ENCODE measurements around the gene CCDC154. TPM values are rescaled to one million over a fixed set of nuclear protein-coding genes. Genes with fewer than 3 reads are reported as not detected.

Gene CCDC154
- total and polyA plus RNA-seq, 2 donors (not counting 1 experiment from before 2014, with no cell fraction given) = 12.4 to 22.9 TPM

- no peaks in the 10 kb centered on the region for H3K36me3 ChIP-seq (replicated peaks in 1 of 2; ENCODE audit: control extremely low read depth in 1 of 2, control insufficient read depth in 1 of 2, extremely low read depth in 1 of 2, insufficient read depth in 2 of 2, low read length in 1 of 2)
- TF ChIP-seq EZH2 (IDR thresholded peaks at IDR 0.05; ENCODE audit: borderline replicate concordance, insufficient read depth, low read depth, low read length, poor library complexity, severe bottlenecking) = no peak
- no peak for TF ChIP-seq CTCF (IDR thresholded peaks at IDR 0.05)
- H3K4me3 ChIP-seq (ENCODE audit: control extremely low read depth in 1 of 5, extremely low read depth in 1 of 5, insufficient read depth in 1 of 5, low read depth in 2 of 5, low read length in 4 of 5) = peak overlapping the region in 2 of 5 experiments; percentile 43
- DNase-seq (no peak), ATAC-seq (ENCODE audit: low read depth) (no peak)
- H3K27ac Mint-ChIP-seq = peak overlapping the region; percentile 65
- H3K27ac ChIP-seq (ENCODE audit: low read length in 2 of 2) = no peak overlapping the region
- 77% methylated on average over 19 of the region's 20 CpGs for WGBS (ENCODE audit: insufficient coverage)
- no peaks in the 10 kb centered on the region for H3K9me3 ChIP-seq (ENCODE audit: control extremely low read depth in 1 of 3, control insufficient read depth in 2 of 3, insufficient read depth in 1 of 3, low read length in 2 of 3)
- H3K4me1 ChIP-seq (ENCODE audit: control insufficient read depth in 2 of 2, insufficient read depth in 2 of 2, low read length in 2 of 2) = peaks cover 19 to 42% of the 10 kb centered on the region in 2 donors
- H3K9ac ChIP-seq (ENCODE audit: low read length) = peak overlapping the region; percentile 29
- H3K27me3 ChIP-seq (replicated peaks in 1 of 4; ENCODE audit: control extremely low read depth in 1 of 4, control insufficient read depth in 3 of 4, insufficient read depth in 4 of 4, low read length in 3 of 4) = no peaks in the 10 kb centered on the region
- H4K20me1 ChIP-seq (ENCODE audit: control insufficient read depth, insufficient read depth, low read length, poor library complexity, severe bottlenecking) = no peaks in the 10 kb centered on the region
- H3K4me1 Mint-ChIP-seq = peaks cover 5% of the 10 kb centered on the region
- ChIA-PET POLR2A (no interaction called here), CTCF (no interaction called here)
- peak overlapping the region; percentile 54 for H2AFZ ChIP-seq (ENCODE audit: insufficient read depth, low read depth, low read length, poor library complexity, severe bottlenecking)
- peak overlapping the region; percentile 70 for H3K4me2 ChIP-seq (replicated peaks; ENCODE audit: low read depth, low read length, poor library complexity, severe bottlenecking)
- peak overlapping the region; percentile 49 for H3K4me3 Mint-ChIP-seq
- intact Hi-C loops (cut with micrococcal nuclease) = no loop called here
- H3K9me3 Mint-ChIP-seq (ENCODE audit: insufficient read depth) = no peaks in the 10 kb centered on the region
- no peaks in the 10 kb centered on the region for H3K79me2 ChIP-seq (ENCODE audit: control insufficient read depth, insufficient read depth, low read length)
- no peaks in the 10 kb centered on the region for H3K27me3 Mint-ChIP-seq
These were observed 12.7 kb downstream of the CCDC154 start for GRCh38 chr16:1431497-1432270.

- no peak within 1 kb of the TSS for H2AFZ ChIP-seq (ENCODE audit: insufficient read depth, low read depth, low read length, poor library complexity, severe bottlenecking)
- H3K27me3 Mint-ChIP-seq = no peaks in the 10 kb centered on the region
- ATAC-seq (ENCODE audit: low read depth) (no peak), DNase-seq (no peak)
- intact Hi-C loops (cut with micrococcal nuclease) = no loop called here
- 64% methylated on average over 35 of the region's 35 CpGs for WGBS (ENCODE audit: insufficient coverage)
- no peaks in the 10 kb centered on the region for H3K27me3 ChIP-seq (replicated peaks in 1 of 4; ENCODE audit: control extremely low read depth in 1 of 4, control insufficient read depth in 3 of 4, insufficient read depth in 4 of 4, low read length in 3 of 4)
- H3K4me1 Mint-ChIP-seq = peaks cover 5% of the 10 kb centered on the region
- ChIA-PET CTCF (no interaction called here), POLR2A (no interaction called here)
- H3K36me3 ChIP-seq (replicated peaks in 1 of 2; ENCODE audit: control extremely low read depth in 1 of 2, control insufficient read depth in 1 of 2, extremely low read depth in 1 of 2, insufficient read depth in 2 of 2, low read length in 1 of 2) = no peaks in the 10 kb centered on the region
- no peaks in the 10 kb centered on the region for H3K9me3 Mint-ChIP-seq (ENCODE audit: insufficient read depth)
- no peaks in the 10 kb centered on the region for H4K20me1 ChIP-seq (ENCODE audit: control insufficient read depth, insufficient read depth, low read length, poor library complexity, severe bottlenecking)
- H3K79me2 ChIP-seq (ENCODE audit: control insufficient read depth, insufficient read depth, low read length) = no peaks in the 10 kb centered on the region
- TF ChIP-seq EZH2 (IDR thresholded peaks at IDR 0.05; ENCODE audit: borderline replicate concordance, insufficient read depth, low read depth, low read length, poor library complexity, severe bottlenecking) = no peak
- TF ChIP-seq CTCF (IDR thresholded peaks at IDR 0.05) = no peak
- no peak within 1 kb of the TSS for H3K4me3 ChIP-seq (ENCODE audit: control extremely low read depth in 1 of 5, extremely low read depth in 1 of 5, insufficient read depth in 1 of 5, low read depth in 2 of 5, low read length in 4 of 5)
- H3K27ac ChIP-seq (ENCODE audit: low read length in 2 of 2) = no peak within 1 kb of the TSS
- H3K9ac ChIP-seq (ENCODE audit: low read length) = no peak within 1 kb of the TSS
- H3K27ac Mint-ChIP-seq = peak within 1 kb of the TSS; percentile 65
- H3K4me2 ChIP-seq (replicated peaks; ENCODE audit: low read depth, low read length, poor library complexity, severe bottlenecking) = peak within 1 kb of the TSS; percentile 70
- peak within 1 kb of the TSS; percentile 49 for H3K4me3 Mint-ChIP-seq
- H3K4me1 ChIP-seq (ENCODE audit: control insufficient read depth in 2 of 2, insufficient read depth in 2 of 2, low read length in 2 of 2) = peaks cover 19 to 42% of the 10 kb centered on the region in 2 donors
- no peaks in the 10 kb centered on the region for H3K9me3 ChIP-seq (ENCODE audit: control extremely low read depth in 1 of 3, control insufficient read depth in 2 of 3, insufficient read depth in 1 of 3, low read length in 2 of 3)
These were observed 13.4 kb downstream of the CCDC154 start, which contains the start of gene PERCC1 for GRCh38 chr16:1430759-1431496. TSS of gene PERCC1 (plus strand) at chr16:1431078. CDS start at chr16:1432594, 1,516 bp downstream.
